Measurements from ENCODE around the gene ALDH1A1. TPM values are rescaled to one million over a fixed set of nuclear protein-coding genes. Genes with fewer than 3 reads are reported as not detected.

ALDH1A1 gene
- total and polyA plus RNA-seq, 2 of the 8 experiments (the other 6 are each of a cell fraction or from before 2014, with no cell fraction given), result 0.50 to 0.82 TPM

GRCh38 chr9:72915659-72916058 is 37.2 kb downstream of the ALDH1A1 start:
- Histone ChIP-seq H3K9ac (replicated peaks in 1 of 4; ENCODE audit: extremely low read depth in 1 of 4, low read depth in 3 of 4, low read length in 3 of 4) (no peak overlapping the region), H3K4me3 (ENCODE audit: extremely low read depth in 1 of 4, insufficient read depth in 2 of 4, low read depth in 3 of 4, low read length in 4 of 4) (no peak overlapping the region), H2BK15ac (ENCODE audit: low read length) (no peak overlapping the region), H3K23ac (ENCODE audit: insufficient read length) (no peak overlapping the region), H3K4me1 (replicated peaks in 1 of 4; ENCODE audit: control insufficient read depth in 3 of 4, insufficient read depth in 4 of 4, low read length in 3 of 4) (no peaks in the 10 kb centered on the region; a peak in 1 of 7 replicates), H3K4me2 (ENCODE audit: insufficient read depth in 1 of 2, low read depth in 2 of 2, low read length in 2 of 2) (no peak overlapping the region), H3K27ac (ENCODE audit: low read depth, low read length) (no peak overlapping the region), H3K9me3 (ENCODE audit: insufficient read depth in 2 of 2, low read depth in 1 of 2, low read length in 1 of 2) (no peaks in the 10 kb centered on the region), H2AFZ (ENCODE audit: low read length) (no peak overlapping the region), H3K36me3 (ENCODE audit: control insufficient read depth in 2 of 4, insufficient read depth in 4 of 4, low read length in 3 of 4) (no peaks in the 10 kb centered on the region), H3K56ac (replicated peaks; ENCODE audit: insufficient read length, low read depth, low read length) (no peak overlapping the region), H3K79me1 (ENCODE audit: low read depth, low read length) (no peaks in the 10 kb centered on the region), H2AK5ac (ENCODE audit: low read depth, low read length) (no peak overlapping the region), H3K79me2 (ENCODE audit: control insufficient read depth in 1 of 2, insufficient read depth in 2 of 2, low read length in 2 of 2) (no peaks in the 10 kb centered on the region), H3K18ac (ENCODE audit: extremely low read depth, low read length) (no peak overlapping the region), H4K8ac (ENCODE audit: extremely low read depth, insufficient read depth, low read length) (no peak overlapping the region), H3K14ac (ENCODE audit: insufficient read length) (no peak overlapping the region), H4K20me1 (replicated peaks in 1 of 2; ENCODE audit: control insufficient read depth in 1 of 2, insufficient read depth in 2 of 2, low read length in 2 of 2) (no peaks in the 10 kb centered on the region), H3K23me2 (ENCODE audit: low read depth, low read length) (no peaks in the 10 kb centered on the region), H2BK20ac (ENCODE audit: low read length) (no peak overlapping the region), H3K4ac (replicated peaks; ENCODE audit: insufficient read length, low read depth, low read length) (no peak overlapping the region), H2BK5ac (ENCODE audit: low read depth, low read length) (no peak overlapping the region), H2BK120ac (replicated peaks; ENCODE audit: low read depth, low read length) (no peak overlapping the region), H4K5ac (ENCODE audit: insufficient read length, low read depth, low read length) (no peak overlapping the region), H2BK12ac (ENCODE audit: low read depth, low read length) (no peak overlapping the region), H4K91ac (replicated peaks; ENCODE audit: insufficient read length, low read length) (no peak overlapping the region), H3K27me3 (replicated peaks in 1 of 4; ENCODE audit: control insufficient read depth in 3 of 4, extremely low read depth in 1 of 4, insufficient read depth in 3 of 4, low read length in 3 of 4) (no peaks in the 10 kb centered on the region)
- no peak for TF ChIP-seq POLR2AphosphoS5 (IDR thresholded peaks at IDR 0.05; ENCODE audit: low read depth, low read length)
- ChIA-PET CTCF (ENCODE audit: partially characterized antibody) (interaction anchor here (1.2 kb wide), 1 partner anchor 15 kb away, joined by 3 read pairs; no protein-coding TSS in a partner anchor), POLR2A (ENCODE audit: partially characterized antibody) (no interaction called here)
- FAIRE-seq (no peak), DNase-seq (ENCODE audit: low read depth in 1 of 2, low spot score in 2 of 2) (no peak)
- 71% methylated on average over 5 of the region's 5 CpGs; no CpG with 5 or more reads in 1 of the 2 experiments for WGBS, 2 experiments (ENCODE audit: extremely low coverage in 1 of 2, insufficient coverage in 1 of 2, insufficient read length in 1 of 2, insufficient replicate concordance in 2 of 2, low coverage in 1 of 2, low lambda C conversion rate in 2 of 2, missing lambda C conversion rate in 1 of 2)

Data from H1 (cell line).